IPS DF 4.7 (cell line): ENCODE measurements around the gene PAK1.
"Not testable (repeated sequence)": the region's sequence is repeated elsewhere in the genome, so short reads cannot be mapped to it uniquely, and the experiment has no call there.

Source experiments
- DNase-seq: peaks from one replicate; pipeline ENCODE4 v3.0.0-alpha.2; 2013; ENCODE audit warnings: low spot score; ENCODE audit errors: extremely low read depth

PAK1 gene

DNA sequence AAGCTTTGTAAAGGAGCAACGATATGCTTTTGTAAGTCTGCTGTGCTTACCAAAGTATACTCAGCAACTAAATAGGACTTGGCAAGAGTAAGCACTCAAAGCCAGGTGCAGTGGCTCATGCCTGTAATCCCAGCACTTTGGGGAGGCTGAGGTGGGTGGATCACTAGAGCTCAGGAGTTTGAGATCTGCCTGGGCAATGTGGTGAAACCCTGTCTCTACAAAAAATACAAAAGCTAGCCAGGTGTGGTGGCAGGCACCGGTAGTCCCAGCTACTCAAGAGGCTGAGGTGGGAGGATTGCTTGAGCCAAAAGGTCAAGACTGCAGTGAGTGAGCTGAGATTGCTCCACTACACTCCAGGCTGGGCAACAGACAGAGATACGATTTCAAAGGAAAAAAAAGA lies 67.5 kb downstream of the PAK1 start:
- no peak for DNase-seq

DNA sequence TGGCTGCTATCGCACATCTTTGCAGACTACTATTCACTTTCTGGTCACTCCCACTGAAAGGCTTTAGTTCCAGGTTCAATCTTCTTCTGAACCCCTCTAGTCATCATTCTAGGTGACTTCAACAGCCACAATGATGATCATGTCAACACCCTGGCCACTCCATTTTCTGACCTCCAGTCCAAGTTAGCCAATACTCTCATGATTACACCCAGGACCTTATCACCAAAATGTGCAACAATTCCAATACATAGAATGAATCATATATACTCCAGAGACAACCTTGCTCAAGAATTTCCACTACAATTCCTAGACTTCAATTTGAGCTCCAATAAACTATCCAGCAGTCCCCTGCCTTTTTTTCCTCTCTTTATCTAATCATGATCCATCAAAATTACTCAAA lies 70.7 kb downstream of the PAK1 start:
- DNase-seq = no peak

DNA sequence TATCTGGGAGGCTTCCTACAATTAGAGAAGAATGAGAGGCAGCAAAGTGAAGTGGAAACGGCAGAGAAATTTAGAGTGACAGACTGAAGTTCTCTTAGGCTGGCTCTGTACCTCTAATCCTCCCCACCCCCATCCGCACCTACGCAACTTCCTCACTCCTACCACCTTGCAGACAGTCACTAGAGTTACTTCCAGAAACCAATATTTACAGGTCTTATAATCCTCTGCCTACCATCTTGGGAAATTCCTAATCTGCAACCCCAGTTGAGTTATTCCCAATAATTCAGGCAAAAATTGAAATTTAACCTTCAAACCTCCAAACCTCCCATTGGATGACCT lies 71.7 kb downstream of the PAK1 start:
- DNase-seq = no peak

GRCh38 chr11:77401486-77402217 lies 72.2 kb downstream of the PAK1 start:
- no peak for DNase-seq

DNA sequence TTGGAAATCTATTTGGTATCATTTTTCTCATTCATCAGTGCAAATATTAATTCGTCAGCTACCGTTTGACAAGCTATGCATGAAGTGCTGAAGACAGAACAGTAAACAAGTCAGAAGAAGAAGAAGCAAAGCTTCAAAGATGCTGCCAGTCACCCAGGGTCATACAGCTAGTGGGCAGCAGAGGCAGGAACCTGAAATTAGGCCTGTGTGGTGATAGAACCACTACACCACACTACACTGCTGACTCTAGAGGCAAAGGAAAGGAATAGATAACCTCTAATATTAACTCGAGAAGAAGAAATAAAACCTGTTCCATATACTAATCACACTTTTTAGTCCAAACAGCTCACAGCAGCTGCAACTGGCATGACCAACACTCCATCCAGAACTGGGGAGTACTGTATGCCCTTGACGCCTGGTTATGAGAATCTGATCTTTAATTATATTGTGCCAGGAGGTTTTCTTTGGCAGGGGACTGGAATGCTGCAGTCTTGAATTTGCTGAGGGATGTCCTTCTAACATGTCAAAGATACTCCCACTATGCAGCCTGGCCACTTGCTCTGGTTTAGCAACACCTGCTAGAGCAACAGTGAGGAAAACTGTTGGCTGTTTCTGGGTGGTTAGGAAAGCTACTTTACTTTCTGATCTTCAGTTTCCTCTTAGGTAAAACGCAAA lies 73.0 kb downstream of the PAK1 start:
- DNase-seq = no peak

DNA sequence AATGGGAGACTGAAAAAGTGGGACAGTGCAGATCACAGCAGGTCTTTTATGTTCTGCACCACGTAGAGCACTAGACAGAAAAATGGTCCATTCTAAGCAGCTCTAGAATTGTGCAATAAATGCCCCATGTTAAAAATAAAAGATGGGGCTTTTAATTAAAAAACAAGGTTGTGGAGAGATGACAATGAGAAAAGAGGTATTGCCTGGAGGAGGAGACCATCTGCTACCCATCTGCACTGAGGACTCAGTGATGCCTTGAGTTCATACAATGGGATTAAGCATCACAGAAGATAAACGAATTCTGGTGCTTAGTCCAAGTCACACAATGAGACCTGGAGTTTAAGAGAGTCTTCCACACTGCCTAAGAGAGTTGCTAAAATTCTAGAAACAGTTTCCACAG lies 73.6 kb downstream of the PAK1 start:
- no peak for DNase-seq

GRCh38 chr11:77397631-77398030 lies 76.3 kb downstream of the PAK1 start:
- DNase-seq = no peak

DNA sequence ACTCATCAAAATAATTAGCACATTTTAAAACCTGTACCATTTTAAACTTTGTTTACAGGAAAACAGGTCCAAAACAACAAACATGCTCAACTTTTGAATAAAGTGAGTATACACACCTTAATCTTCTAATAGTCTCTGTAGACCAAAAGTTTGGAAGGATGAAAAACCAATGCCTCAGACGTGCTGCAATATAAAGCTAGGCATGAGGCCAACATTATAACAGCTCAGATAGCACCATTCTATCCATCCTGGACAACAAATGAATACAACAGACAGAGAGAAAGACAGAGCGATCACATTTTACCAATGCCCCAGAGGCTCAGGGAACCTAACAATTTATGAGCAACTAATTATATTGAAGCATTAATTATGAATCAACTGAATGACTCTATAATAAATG lies 77.0 kb downstream of the PAK1 start:
- DNase-seq = no peak

DNA sequence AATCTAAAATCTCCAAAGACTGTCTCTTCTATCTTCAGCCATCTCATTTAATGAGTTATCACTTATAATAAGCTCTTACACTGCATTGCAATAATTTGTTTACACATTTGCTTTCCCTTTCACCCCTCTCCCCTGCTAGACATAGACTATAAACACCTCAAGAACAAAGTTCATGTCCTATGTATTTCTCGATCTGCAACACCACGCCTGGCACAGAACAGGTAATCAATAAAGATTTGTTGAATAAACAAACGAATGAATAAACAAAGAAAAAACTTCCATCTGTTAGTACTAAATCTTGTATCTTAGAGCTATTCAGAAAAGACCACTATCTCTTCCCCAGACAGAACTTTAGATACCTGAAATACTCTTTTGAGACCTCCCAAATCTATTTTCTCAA lies 77.6 kb downstream of the PAK1 start:
- no peak for DNase-seq

- DNase-seq = no peak
These were observed 78.3 kb downstream of the PAK1 start for GRCh38 chr11:77395460-77396173.

DNA sequence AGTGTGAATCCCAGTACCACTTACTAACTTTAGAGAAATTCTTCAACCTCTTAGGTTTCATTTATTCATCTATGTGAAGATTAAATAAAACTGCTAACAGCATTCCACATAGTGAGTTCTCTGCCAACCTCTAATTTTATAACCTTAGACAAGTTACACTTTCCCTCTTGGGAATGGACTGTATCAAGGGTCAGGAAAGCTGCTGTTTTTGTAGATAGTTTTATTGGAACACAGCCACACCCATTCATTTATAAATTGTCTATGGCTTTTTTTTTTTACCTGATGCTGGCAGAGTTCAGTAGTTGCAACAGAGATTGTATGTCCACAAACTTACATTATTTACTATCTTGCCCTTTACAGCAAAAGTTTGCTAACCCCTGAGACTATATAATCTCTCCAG lies 81.1 kb downstream of the PAK1 start:
- no peak for DNase-seq

GRCh38 chr11:77387701-77388100 lies 86.2 kb downstream of the PAK1 start:
- no peak for DNase-seq

- no peak for DNase-seq
These were observed 87.7 kb downstream of the PAK1 start for GRCh38 chr11:77386178-77386577.

DNA sequence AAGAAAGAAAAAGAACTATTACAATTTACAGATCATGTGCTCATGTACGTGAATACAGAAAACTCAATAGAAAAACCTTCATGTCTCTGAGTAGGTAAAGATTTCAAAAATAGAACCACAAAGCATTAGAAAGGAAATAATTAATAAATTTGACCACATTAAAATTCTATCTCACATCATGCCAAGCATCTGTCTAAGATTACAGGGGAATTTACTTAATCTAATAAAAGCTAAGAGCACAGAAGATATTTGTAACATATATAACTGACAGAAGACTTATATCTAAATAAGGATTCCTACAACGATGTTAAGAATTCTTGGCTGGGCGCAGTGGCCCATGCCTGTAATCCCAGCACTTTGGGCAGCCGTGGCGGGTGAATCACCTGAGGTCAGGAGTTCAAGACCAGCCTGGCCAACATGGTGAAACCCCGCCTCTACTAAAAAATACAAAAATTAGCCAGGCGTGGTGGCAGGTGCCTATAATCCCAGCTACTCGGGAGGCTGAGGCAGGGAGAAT lies 88.6 kb downstream of the PAK1 start:
- DNase-seq = not testable (repeated sequence)

GRCh38 chr11:77384571-77384970 lies 89.3 kb downstream of the PAK1 start:
- no peak for DNase-seq

DNA sequence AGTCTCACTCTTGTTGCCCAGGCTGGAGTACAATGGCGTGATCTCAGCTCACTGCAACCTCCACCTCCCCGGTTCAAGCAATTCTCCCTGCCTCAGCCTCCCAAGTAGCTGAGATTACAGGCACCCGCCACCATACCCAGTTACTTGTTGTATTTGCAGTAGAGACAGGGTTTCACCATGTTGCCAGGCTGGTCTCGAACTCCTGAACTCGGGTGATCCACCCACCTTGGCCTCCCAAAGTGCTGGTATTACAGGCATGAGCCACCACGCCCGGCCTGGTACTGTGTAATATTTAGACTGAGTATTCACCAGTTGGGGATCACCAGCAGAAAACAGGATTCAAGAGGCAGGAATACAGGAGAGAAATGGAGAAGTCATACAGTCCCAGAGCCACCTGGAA lies 90.5 kb downstream of the PAK1 start:
- not testable (repeated sequence) for DNase-seq

GRCh38 chr11:77381729-77382665 lies 91.9 kb downstream of the PAK1 start:
- DNase-seq = no peak

GRCh38 chr11:77379934-77380333 lies 94.0 kb downstream of the PAK1 start:
- DNase-seq = no peak

DNA sequence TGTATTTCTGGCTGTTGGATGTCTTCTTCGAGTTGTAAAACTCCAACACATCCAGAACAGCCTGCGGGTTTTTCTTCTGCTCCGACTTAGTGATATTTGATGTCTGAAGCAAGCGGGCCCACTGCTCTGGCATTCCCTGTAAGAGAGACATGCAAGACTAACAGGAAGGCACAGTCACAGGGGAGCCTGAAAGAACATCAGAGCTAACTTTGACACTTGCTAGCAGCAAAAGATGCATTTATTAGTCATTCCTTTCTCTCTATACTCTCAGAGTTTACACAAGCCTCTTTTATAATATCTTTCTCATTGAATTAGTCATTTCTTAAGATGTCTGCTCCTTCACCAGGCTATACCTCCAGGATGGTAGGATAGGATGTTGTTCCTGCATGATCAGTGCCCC lies 94.6 kb downstream of the PAK1 start:
- DNase-seq = no peak

GRCh38 chr11:77377734-77378133 lies 96.2 kb downstream of the PAK1 start:
- DNase-seq = no peak

- no peak for DNase-seq
These were observed 98.8 kb downstream of the PAK1 start for GRCh38 chr11:77375107-77375506.
